Measurements from ENCODE around the gene KIAA1217.

DNA sequence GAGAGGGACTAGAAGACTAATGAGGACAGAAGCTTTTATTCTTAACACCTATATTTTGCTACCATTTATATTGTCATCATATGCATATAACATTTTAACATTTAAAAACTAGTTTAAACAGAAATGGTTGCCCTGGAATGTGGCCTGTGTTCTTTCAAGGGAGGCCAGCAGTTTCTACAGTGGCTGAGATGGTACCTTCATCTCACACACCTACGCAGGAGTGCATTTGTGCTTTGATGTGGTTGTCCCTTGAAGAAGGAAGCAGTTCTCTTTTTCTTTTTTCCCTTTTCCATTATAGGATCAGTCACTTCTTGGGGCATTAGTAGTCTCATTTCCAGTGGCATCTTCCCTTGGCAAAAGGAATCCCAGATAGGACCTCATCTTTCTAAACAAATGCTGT, 38.9 kb downstream of the KIAA1217 start:
- TF ChIP-seq POLR2AphosphoS5 (IDR thresholded peaks at IDR 0.05; ENCODE audit: low read depth, low read length) (no peak), REST (IDR thresholded peaks at IDR 0.05; ENCODE audit: insufficient read depth in 1 of 2, low read depth in 2 of 2, low read length in 2 of 2) (no peak)

Data from PFSK-1 (cell line).